Mesenchymal stem cell (in vitro differentiated cells and primary cell): ENCODE results near the gene ROCK2.

ENCODE experiments used
- DNase-seq: peaks from one replicate; pipeline ENCODE4 v3.0.0-alpha.2; 2013
- H2AFZ ChIP-seq: one replicate; pipeline ENCODE4 v1.6.1; 2013; ENCODE audit warnings: low read depth, mild to moderate bottlenecking, control low read depth, inconsistent platforms, low read length, moderate library complexity
- H2AK5ac ChIP-seq: 2 replicates; pipeline ENCODE4 v1.6.1; 2013; ENCODE audit warnings: low read length, moderate library complexity, mild to moderate bottlenecking, inconsistent platforms; ENCODE audit not compliant: severe bottlenecking
- H2BK120ac ChIP-seq: one replicate; pipeline ENCODE4 v1.6.1; 2013; ENCODE audit warnings: low read depth, mild to moderate bottlenecking, inconsistent platforms, low read length, moderate library complexity
- H2BK12ac ChIP-seq, 2 experiments: one replicate each; pipeline ENCODE4 v1.6.1; 2013; ENCODE audit warnings: inconsistent platforms in 2 of 2, low read length in 2 of 2, mild to moderate bottlenecking in 2 of 2, moderate library complexity in 2 of 2, control low read depth in 1 of 2
- H2BK15ac ChIP-seq: one replicate; pipeline ENCODE4 v1.6.1; 2013; ENCODE audit warnings: mild to moderate bottlenecking, low read depth, inconsistent platforms; ENCODE audit not compliant: poor library complexity, severe bottlenecking
- H2BK5ac ChIP-seq: 2 replicates; pipeline ENCODE4 v1.6.1; 2013; ENCODE audit warnings: low read depth, mild to moderate bottlenecking, low read length, control low read depth, inconsistent platforms; ENCODE audit not compliant: poor library complexity, severe bottlenecking
- H3K14ac ChIP-seq, 2 experiments: one replicate each; pipeline ENCODE4 v1.6.1; 2013; ENCODE audit warnings: inconsistent platforms in 2 of 2, low read length in 2 of 2, control low read depth in 1 of 2, mild to moderate bottlenecking in 1 of 2, moderate library complexity in 1 of 2
- H3K18ac ChIP-seq, 2 experiments: one replicate each; pipeline ENCODE4 v1.6.1; 2013; ENCODE audit warnings: inconsistent platforms in 2 of 2, low read length in 2 of 2, control low read depth in 1 of 2, low read depth in 1 of 2, mild to moderate bottlenecking in 1 of 2
- H3K23ac ChIP-seq, 2 experiments: one replicate each; pipeline ENCODE4 v1.6.1; 2013; ENCODE audit warnings: inconsistent platforms in 2 of 2, low read length in 2 of 2, mild to moderate bottlenecking in 2 of 2, moderate library complexity in 2 of 2, control low read depth in 1 of 2
- H3K27ac ChIP-seq: 2 replicates; pipeline ENCODE4 v1.5.1; 2013; ENCODE audit warnings: mild to moderate bottlenecking, moderate library complexity, low read length, control low read depth, inconsistent platforms; ENCODE audit not compliant: poor library complexity, severe bottlenecking
- H3K27me3 ChIP-seq, 2 experiments: 2 replicates each; pipeline versions ENCODE4 v1.6.1 to v1.7.0; 2013; ENCODE audit warnings: low read length in 2 of 2, mild to moderate bottlenecking in 2 of 2, moderate library complexity in 2 of 2, control low read depth in 1 of 2, inconsistent platforms in 1 of 2; ENCODE audit not compliant: control insufficient read depth in 1 of 2, insufficient read depth in 1 of 2
- H3K36me3 ChIP-seq, 2 experiments: 2 replicates each; pipeline versions ENCODE4 v1.6.1 to v1.7.0; 2013; ENCODE audit warnings: low read length in 2 of 2, control low read depth in 1 of 2, inconsistent platforms in 1 of 2, low read depth in 1 of 2, mild to moderate bottlenecking in 1 of 2; ENCODE audit not compliant: insufficient read depth in 2 of 2, control insufficient read depth in 1 of 2
- H3K4ac ChIP-seq, 2 experiments: one replicate each; pipeline ENCODE4 v1.6.1; 2013; ENCODE audit warnings: inconsistent platforms in 2 of 2, low read length in 2 of 2, mild to moderate bottlenecking in 2 of 2, moderate library complexity in 2 of 2, control low read depth in 1 of 2, low read depth in 1 of 2
- H3K4me1 ChIP-seq: 2 replicates; pipeline ENCODE4 v1.6.1; 2013; ENCODE audit warnings: low read depth, low read length, control low read depth; ENCODE audit not compliant: control insufficient read depth, insufficient read depth
- H3K4me2 ChIP-seq: 2 replicates; pipeline ENCODE4 v1.6.1; 2013; ENCODE audit warnings: low read length, mild to moderate bottlenecking, inconsistent platforms; ENCODE audit not compliant: poor library complexity, severe bottlenecking
- H3K4me3 ChIP-seq, 2 experiments: 2 replicates each; pipeline versions ENCODE4 v1.5.1 to v1.7.0; 2013; ENCODE audit warnings: low read length in 2 of 2, mild to moderate bottlenecking in 2 of 2, control low read depth in 1 of 2, low read depth in 1 of 2; ENCODE audit not compliant: insufficient read depth in 1 of 2
- H3K79me1 ChIP-seq: replicated peaks from 2 replicates; pipeline ENCODE4 v1.6.1; 2013; ENCODE audit warnings: mild to moderate bottlenecking, control low read depth, low read length, inconsistent platforms; ENCODE audit not compliant: poor library complexity, severe bottlenecking
- H3K9ac ChIP-seq: 2 replicates; pipeline ENCODE4 v1.7.0; 2013; ENCODE audit warnings: mild to moderate bottlenecking, low read length, moderate library complexity
- H3K9me3 ChIP-seq: 2 replicates; pipeline ENCODE4 v1.7.0; 2013; ENCODE audit warnings: mild to moderate bottlenecking, low read length; ENCODE audit not compliant: control insufficient read depth
- H4K8ac ChIP-seq: one replicate; pipeline ENCODE4 v1.6.1; 2013; ENCODE audit warnings: inconsistent platforms, mild to moderate bottlenecking, low read length, moderate library complexity
- H4K91ac ChIP-seq: one replicate; pipeline ENCODE4 v1.6.1; 2013; ENCODE audit warnings: mild to moderate bottlenecking, low read length, inconsistent platforms
- WGBS: methylation state at CpG from one replicate; pipeline ENCODE4 v1.1.7; 2013; ENCODE audit warnings: mixed read lengths; 5-methylcytosine and 5-hydroxymethylcytosine counted together

Gene ROCK2

GRCh38 chr2:11227595-11227994, 116.8 kb downstream of the ROCK2 start:
- Histone ChIP-seq H2BK15ac (no peak overlapping the region), H2AK5ac (no peak overlapping the region), H3K4me3 (no peak overlapping the region), H3K36me3 (peaks cover 0 to 29% of the 10 kb centered on the region in 2 experiments), H3K79me1 (peaks cover 12% of the 10 kb centered on the region), H4K8ac (no peak overlapping the region), H3K4me2 (no peak overlapping the region), H2BK120ac (no peak overlapping the region), H3K9me3 (no peaks in the 10 kb centered on the region), H3K4me1 (no peaks in the 10 kb centered on the region), H3K18ac (no peak overlapping the region), H3K4ac (no peak overlapping the region), H3K9ac (no peak overlapping the region), H2BK5ac (no peak overlapping the region), H4K91ac (no peak overlapping the region), H3K27me3 (no peaks in the 10 kb centered on the region), H3K23ac (no peak overlapping the region), H2BK12ac (no peak overlapping the region), H3K27ac (no peak overlapping the region), H3K14ac (no peak overlapping the region), H2AFZ (no peak overlapping the region)
- DNase-seq: no peak

GRCh38 chr2:11224887-11225286, 119.5 kb downstream of the ROCK2 start:
- Histone ChIP-seq H3K4me2 (no peak overlapping the region), H3K9me3 (no peaks in the 10 kb centered on the region), H2BK5ac (no peak overlapping the region), H2BK15ac (no peak overlapping the region), H4K91ac (no peak overlapping the region), H3K27me3 (no peaks in the 10 kb centered on the region), H2AFZ (no peak overlapping the region), H2AK5ac (no peak overlapping the region), H3K4me3 (no peak overlapping the region), H3K27ac (no peak overlapping the region), H2BK120ac (no peak overlapping the region), H3K14ac (no peak overlapping the region), H3K18ac (no peak overlapping the region), H3K9ac (no peak overlapping the region), H3K36me3 (peaks cover under 1 to 46% of the 10 kb centered on the region in 2 experiments), H3K23ac (no peak overlapping the region), H3K4ac (no peak overlapping the region), H4K8ac (no peak overlapping the region), H3K4me1 (no peaks in the 10 kb centered on the region), H2BK12ac (no peak overlapping the region), H3K79me1 (peaks cover 11% of the 10 kb centered on the region)
- no peak for DNase-seq

- Histone ChIP-seq H3K79me1 (peaks cover 13% of the 10 kb centered on the region), H3K36me3 (peaks cover 5 to 60% of the 10 kb centered on the region in 2 experiments), H3K4ac (no peak overlapping the region), H3K18ac (no peak overlapping the region), H3K27ac (no peak overlapping the region), H2BK120ac (no peak overlapping the region), H3K9me3 (no peaks in the 10 kb centered on the region), H3K27me3 (no peaks in the 10 kb centered on the region), H2BK5ac (no peak overlapping the region), H3K4me1 (no peaks in the 10 kb centered on the region), H2BK15ac (no peak overlapping the region), H2AK5ac (no peak overlapping the region), H3K23ac (no peak overlapping the region), H3K14ac (no peak overlapping the region), H3K4me2 (no peak overlapping the region), H3K4me3 (no peak overlapping the region), H4K8ac (no peak overlapping the region), H2AFZ (no peak overlapping the region), H2BK12ac (no peak overlapping the region), H3K9ac (no peak overlapping the region), H4K91ac (no peak overlapping the region)
- WGBS: 95% methylated on average over 3 of the region's 5 CpGs
- DNase-seq: no peak
Observed at GRCh38 chr2:11222845-11223244, 121.6 kb downstream of the ROCK2 start.

- Histone ChIP-seq H3K23ac (no peak overlapping the region), H3K9ac (no peak overlapping the region), H3K4ac (no peak overlapping the region), H3K18ac (no peak overlapping the region), H3K9me3 (no peaks in the 10 kb centered on the region), H4K91ac (no peak overlapping the region), H3K4me3 (no peak overlapping the region), H2BK120ac (no peak overlapping the region), H3K14ac (no peak overlapping the region), H3K79me1 (peaks cover 11% of the 10 kb centered on the region), H4K8ac (no peak overlapping the region), H2AK5ac (no peak overlapping the region), H3K27ac (no peak overlapping the region), H3K27me3 (no peaks in the 10 kb centered on the region), H2BK12ac (no peak overlapping the region), H3K4me2 (no peak overlapping the region), H2BK15ac (no peak overlapping the region), H3K4me1 (no peaks in the 10 kb centered on the region), H2AFZ (no peak overlapping the region), H3K36me3 (peaks cover 12 to 71% of the 10 kb centered on the region in 2 experiments), H2BK5ac (no peak overlapping the region)
- 99% methylated on average over 2 of the region's 2 CpGs for WGBS
- no peak for DNase-seq
Observed at GRCh38 chr2:11220445-11220844, 124.0 kb downstream of the ROCK2 start.
